Caki2 (cell line): Measurements from ENCODE around the gene UNC13C. TPM values are rescaled to one million over a fixed set of nuclear protein-coding genes. Genes with fewer than 3 reads are reported as not detected.

Experiments used
- DNase-seq: peaks from one replicate; pipeline ENCODE4 v3.0.0-alpha.2; 2015; ENCODE audit warnings: low read depth
- in situ Hi-C: cut with HindIII; loops from 2 replicates; pipeline ENCODE4 v1.10.0; 2016; ENCODE audit warnings: low sequenced_read_pairs, low pct_unique_long_range_greater_than_20kb, mixed read lengths
- total RNA-seq: library from RNA; depleted of rRNA; stranded (reverse); fragments of >200 nt; shearing (Covaris generic); gene quantifications from 2 replicates; pipeline ENCODE4 v1.2.3, GENCODE V29; 2014; ENCODE audit warnings: low replicate concordance

Gene UNC13C
- total RNA-seq, 1 experiment from 2014 or later, result 0.03 TPM

GRCh38 chr15:54568381-54568780 is 590.1 kb downstream of the UNC13C start:
- in situ Hi-C loops, result no loop called here
- no peak for DNase-seq

DNA sequence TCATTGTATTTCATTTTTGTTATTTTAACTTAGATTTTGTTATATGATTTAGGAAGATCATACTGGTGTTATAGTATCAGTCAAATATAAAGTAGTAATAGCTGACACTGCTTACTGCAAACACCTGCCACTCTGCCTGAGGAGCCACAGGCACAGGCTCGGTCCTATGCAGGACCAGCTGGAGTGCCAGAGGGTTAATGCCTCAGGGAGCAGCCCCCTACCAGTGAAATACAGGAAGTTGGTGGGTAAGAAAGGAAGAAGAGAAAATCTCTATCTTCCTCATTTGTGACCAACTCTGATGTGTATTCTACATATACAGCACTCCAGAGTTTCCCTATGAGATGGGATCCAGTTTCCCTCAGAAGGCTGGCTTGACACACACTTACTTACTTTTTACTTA is 593.3 kb downstream of the UNC13C start:
- in situ Hi-C loops, result no loop called here
- DNase-seq, result no peak

- in situ Hi-C loops, result no loop called here
- DNase-seq, result no peak
These were observed 597.3 kb downstream of the UNC13C start for GRCh38 chr15:54575586-54575985.

DNA sequence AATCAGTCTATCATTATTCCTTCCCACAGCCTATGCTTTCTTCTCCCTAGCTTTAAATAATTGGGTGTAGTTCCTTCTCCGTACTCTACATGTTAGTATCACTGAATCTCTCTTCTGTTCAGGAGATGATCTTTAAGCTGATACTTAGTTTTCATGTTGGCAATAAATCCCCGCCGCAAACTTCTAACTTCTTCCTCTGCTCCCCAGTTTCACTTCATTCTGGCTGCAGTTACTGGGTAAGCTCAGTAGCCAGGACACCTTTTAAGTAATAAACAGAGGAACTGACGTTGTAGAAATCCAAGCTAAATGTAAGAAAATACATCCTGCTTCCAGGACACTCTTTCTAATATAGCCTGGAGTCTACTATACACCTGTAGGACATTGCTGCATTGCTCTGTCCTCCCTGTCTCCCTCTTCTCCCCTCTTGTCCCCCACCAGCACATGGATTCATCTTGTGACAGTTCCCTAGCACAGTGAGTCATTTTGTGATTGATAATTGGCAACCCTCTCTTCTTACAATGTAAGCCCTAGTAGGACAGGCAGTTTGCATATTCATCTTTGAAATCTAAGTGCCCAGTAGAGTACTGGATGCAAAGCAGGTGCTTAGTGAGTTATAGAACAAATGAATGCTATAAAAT is 598.2 kb downstream of the UNC13C start:
- in situ Hi-C loops, result no loop called here
- DNase-seq, result no peak

DNA sequence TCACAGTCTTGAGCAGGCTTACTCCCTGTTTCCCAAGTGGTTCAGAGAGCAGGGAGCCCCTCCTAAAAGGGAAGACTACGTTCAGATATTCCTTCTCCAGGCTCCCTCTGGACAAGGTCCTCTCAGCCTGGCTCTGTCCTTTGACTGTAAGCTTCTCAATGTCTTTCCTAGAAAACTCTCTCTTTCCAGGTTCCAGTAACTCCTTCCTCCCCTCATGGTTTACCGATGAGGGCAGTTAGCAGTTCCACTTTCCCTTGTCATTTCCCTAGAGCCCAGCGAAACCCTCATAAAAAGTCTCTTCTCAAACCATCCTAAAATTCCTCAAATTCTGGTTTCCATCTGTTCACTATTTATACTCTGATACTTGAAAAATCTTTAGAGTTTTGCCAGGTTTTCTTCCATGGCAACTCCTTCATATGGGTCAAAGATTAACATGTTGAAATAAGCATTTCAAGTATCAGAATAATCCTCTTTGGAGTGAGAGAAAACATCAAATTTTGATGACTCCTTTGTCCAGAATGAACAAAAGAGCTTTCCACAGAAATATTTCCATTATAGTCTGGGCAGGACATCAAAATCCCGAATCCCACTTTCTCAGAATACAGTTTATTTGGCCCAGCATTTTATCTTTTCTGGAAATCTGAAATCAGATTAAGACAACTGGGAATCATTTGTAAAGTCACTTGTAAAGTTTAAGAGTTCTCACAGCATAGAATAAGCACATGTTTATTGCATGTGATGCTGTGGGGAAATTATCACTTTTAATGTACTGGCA is 599.4 kb downstream of the UNC13C start:
- in situ Hi-C loops, result no loop called here
- DNase-seq, result no peak

DNA sequence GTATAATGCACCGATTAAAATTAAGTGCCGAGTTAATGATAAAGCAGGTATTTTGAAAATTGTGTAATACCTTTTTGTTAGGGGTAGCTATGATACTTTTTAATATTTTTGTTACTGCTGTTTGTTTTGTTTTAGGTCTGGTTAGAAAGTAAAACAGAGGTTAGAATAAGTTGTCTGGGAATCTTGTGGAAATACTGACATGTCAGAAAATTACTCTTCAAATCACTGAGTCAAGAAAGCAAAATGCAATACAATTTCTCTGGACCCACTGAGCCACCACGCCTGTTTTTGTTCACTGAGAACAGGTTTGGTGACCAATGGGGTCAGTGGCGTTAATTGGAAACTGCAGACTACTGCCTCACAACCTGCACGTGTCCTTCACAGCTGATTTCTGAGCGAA is 601.6 kb downstream of the UNC13C start:
- in situ Hi-C loops, result no loop called here
- no peak for DNase-seq

- no peak for DNase-seq
- in situ Hi-C loops, result no loop called here
These were observed 602.4 kb downstream of the UNC13C start for GRCh38 chr15:54580643-54581042.

DNA sequence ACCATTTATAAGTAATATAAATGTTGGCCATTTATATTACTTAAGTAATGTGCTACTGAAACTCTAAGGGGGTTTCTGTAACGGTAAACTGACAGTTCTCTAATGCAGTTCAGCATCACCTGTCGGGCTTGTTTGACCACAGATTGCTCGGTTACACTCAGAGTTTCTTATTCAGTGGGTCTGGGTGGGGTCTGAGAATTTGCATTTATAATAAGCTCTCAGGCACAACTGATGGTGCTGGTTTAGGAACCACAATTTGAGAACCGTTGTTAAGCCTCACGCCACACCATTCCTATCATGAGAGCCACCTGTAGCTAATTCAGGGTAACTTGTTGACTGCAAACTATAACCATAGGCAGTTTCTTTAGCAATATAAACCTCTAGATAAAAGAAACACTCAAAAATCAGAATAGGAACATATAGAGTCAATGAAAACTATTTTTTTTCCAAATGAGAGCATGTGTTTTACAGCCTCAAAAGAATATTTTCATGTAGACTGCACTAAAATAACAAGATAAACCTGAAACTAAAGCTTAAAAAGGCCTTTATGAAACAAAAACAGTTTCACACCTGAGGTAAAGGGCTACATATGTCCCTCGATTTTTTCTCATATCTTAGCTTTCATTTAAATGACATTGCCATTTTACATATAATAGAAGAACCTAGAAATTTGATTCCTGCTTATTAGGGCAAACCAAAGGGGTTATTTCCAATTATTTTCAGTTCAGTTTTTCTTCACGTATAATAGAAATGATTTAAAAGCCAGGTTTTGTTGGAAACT is 604.8 kb downstream of the UNC13C start:
- in situ Hi-C loops, result no loop called here

GRCh38 chr15:54585063-54585462 is 606.8 kb downstream of the UNC13C start:
- in situ Hi-C loops, result no loop called here

More for the DNA sequence above, 604.8 kb downstream of the UNC13C start:
- DNase-seq, result no peak

DNA sequence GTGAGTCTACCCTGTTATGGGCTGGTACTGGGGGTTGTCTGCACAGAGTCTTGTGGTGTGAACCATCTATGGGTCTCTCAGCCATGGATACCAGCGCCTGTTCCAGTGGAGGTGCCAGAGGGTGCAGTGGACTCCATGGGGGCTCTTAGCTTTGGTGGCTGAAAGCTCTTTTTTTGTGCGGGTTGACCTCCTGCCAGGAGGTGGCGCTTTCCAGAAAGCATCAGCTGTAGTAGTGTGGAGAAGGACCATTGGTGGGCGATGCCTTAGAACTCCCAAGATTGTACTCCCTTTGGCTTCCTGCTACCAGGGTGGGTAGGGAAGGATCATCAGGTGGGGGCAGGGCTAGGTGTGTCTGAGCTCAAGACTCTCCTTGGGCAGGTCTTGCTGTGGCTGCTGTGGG is 615.9 kb downstream of the UNC13C start:
- no peak for DNase-seq
- in situ Hi-C loops, result no loop called here

More at GRCh38 chr15:54585063-54585462, 606.8 kb downstream of the UNC13C start:
- DNase-seq, result no peak

DNA sequence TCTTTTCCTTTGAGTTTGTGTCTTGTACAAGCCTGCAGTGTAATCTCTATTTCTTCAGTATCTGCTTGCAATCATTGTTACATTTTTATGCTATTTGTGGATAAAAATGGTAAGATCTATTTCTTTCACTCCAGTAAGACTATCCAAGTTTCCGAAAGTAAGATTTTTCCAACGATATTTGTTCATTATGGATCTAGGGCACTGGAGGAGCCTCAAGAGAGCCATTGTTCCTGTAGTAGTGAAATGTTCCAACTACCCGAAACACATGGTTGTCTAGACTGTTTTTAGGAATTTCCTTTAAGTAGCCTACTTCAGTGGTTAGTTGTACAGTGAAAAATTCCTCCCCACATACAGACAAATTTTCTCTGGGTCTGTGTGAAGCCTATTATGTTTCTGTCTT is 621.1 kb downstream of the UNC13C start:
- in situ Hi-C loops, result no loop called here
- DNase-seq, result no peak

GRCh38 chr15:54605043-54605442 is 626.8 kb downstream of the UNC13C start:
- in situ Hi-C loops, result no loop called here
- DNase-seq, result no peak

- in situ Hi-C loops, result no loop called here
- no peak for DNase-seq
These were observed 627.3 kb downstream of the UNC13C start for GRCh38 chr15:54605556-54605955.

DNA sequence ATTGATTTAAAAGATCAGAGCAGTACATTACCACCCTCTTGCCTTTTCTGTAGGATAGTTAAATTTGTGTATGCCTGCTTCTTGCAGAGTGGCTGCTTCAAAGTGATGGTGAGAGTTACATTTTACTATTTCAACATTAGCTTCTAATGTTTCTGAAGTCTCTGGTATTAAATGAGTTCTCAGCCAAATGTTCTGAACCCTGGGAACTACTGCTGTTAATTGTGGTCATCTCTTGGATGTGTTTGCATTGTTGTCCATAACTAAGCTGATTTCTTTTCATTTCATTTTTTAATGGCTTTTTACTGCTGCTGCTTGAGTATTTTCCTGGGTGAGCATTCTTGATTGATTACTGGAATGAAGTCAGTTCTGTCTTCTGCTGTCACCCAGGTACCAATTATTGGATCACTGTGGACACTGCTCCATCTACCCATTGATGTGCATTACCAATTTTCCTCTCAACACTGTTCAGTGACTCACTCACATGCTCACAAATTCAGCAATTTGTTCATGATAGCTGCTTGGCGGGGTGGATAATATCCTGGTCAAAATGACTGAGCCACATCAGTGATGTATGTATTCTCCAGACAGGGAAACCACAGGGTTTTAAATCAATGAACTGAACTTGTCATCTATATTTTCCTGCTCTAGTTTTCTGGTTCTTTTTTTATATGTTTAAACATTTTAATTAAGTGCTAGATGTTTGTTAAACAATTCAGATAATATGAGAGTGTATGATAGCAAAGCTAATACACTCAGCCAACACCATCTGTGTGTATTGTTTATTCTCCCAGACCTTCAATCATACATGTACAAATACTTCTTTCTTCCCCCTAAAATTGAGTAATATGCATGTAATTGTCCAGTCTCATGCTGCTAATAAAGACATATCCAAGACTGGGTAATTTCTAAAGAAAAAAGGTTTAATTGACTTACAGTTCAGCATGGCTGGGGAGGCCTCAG is 630.9 kb downstream of the UNC13C start:
- in situ Hi-C loops, result no loop called here
- DNase-seq, result no peak

- in situ Hi-C loops, result no loop called here
- DNase-seq, result no peak
These were observed 639.9 kb downstream of the UNC13C start for GRCh38 chr15:54618120-54618519.

DNA sequence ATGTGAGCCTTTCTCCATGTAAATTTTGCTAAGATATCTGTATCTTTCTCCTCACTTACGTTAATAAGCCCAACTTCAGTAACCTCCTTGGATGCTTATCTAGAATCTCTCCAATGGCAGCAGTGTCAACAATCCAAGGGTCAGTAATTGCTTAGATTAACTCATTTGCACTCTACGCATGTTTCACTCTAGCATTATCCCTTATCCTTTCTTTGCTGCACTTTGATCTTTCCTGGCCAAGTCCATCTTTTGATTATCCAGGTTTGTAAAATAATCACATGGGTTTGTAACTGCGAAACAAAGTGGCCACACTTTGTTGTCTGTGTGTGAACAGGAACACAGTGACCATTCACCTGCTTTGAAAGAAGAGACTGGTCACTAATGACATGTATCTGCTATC is 640.9 kb downstream of the UNC13C start:
- in situ Hi-C loops, result no loop called here
- DNase-seq, result no peak

DNA sequence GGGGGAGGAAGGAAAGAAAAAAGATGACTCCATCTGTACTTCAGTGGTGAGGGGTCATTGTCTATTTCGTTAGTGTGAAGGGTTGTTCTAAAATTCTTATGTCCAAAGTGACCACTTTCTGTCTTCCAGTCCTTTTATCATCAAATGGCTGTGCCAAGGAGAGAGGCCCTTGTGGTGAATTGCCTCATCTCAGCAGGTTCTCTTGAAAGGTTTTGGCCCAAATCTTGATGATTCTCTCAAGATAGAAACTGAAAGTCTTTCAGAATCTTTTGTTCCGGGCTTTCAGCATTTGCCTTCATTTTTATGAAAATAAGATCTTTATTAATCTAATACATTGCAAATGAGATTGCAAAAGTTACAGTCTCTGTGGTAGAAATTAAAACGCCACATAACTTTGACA is 642.7 kb downstream of the UNC13C start:
- no peak for DNase-seq
- in situ Hi-C loops, result no loop called here

DNA sequence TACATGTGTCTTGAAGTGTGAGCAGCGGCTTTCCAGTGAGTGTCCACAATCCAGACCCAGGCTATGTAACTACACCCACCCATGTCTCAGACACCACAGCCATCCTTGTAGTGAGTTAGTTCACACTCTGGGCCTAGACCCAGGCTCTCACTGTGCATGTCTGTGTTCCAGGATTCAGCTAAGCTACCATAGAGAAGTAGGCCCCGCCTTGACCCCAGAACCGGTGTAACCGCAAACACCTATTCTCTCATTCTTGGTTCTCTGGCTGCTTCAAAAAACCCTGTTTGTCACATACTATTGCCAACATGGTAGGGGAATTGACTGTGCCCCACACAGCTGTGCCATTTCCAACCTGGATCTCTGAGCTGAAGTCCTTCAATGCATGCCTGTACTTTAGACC is 657.9 kb downstream of the UNC13C start:
- no peak for DNase-seq
- in situ Hi-C loops, result no loop called here
